ENCODE results near the gene NRG3. TPM values are rescaled to one million over a fixed set of nuclear protein-coding genes. Genes with fewer than 3 reads are reported as not detected.

NRG3 gene
- total RNA-seq, 1 donor from 2014 or later, result 8.2 TPM

GRCh38 chr10:82240408-82240807 lies 365.4 kb downstream of the NRG3 start:
- Mint-ChIP-seq H3K4me3 (ENCODE audit: unreplicated experiment) (no peak overlapping the region), H3K4me1 (ENCODE audit: unreplicated experiment) (peaks cover 3% of the 10 kb centered on the region), H3K27ac (ENCODE audit: unreplicated experiment) (no peak overlapping the region), H3K27me3 (ENCODE audit: unreplicated experiment) (no peaks in the 10 kb centered on the region), H3K9me3 (ENCODE audit: unreplicated experiment) (no peaks in the 10 kb centered on the region), H3K36me3 (ENCODE audit: low read depth, unreplicated experiment) (no peaks in the 10 kb centered on the region)
- TF ChIP-seq, protein P1, sequence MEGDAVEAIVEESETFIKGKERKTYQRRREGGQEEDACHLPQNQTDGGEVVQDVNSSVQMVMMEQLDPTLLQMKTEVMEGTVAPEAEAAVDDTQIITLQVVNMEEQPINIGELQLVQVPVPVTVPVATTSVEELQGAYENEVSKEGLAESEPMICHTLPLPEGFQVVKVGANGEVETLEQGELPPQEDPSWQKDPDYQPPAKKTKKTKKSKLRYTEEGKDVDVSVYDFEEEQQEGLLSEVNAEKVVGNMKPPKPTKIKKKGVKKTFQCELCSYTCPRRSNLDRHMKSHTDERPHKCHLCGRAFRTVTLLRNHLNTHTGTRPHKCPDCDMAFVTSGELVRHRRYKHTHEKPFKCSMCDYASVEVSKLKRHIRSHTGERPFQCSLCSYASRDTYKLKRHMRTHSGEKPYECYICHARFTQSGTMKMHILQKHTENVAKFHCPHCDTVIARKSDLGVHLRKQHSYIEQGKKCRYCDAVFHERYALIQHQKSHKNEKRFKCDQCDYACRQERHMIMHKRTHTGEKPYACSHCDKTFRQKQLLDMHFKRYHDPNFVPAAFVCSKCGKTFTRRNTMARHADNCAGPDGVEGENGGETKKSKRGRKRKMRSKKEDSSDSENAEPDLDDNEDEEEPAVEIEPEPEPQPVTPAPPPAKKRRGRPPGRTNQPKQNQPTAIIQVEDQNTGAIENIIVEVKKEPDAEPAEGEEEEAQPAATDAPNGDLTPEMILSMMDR (IDR thresholded peaks at IDR 0.05; ENCODE audit: unreplicated experiment), result no peak
- no peak for DNase-seq (ENCODE audit: low spot score)

GRCh38 chr10:82242778-82243177 lies 367.8 kb downstream of the NRG3 start:
- Mint-ChIP-seq H3K27me3 (ENCODE audit: unreplicated experiment) (no peaks in the 10 kb centered on the region), H3K36me3 (ENCODE audit: low read depth, unreplicated experiment) (no peaks in the 10 kb centered on the region), H3K4me1 (ENCODE audit: unreplicated experiment) (peaks cover 3% of the 10 kb centered on the region), H3K9me3 (ENCODE audit: unreplicated experiment) (no peaks in the 10 kb centered on the region), H3K27ac (ENCODE audit: unreplicated experiment) (no peak overlapping the region), H3K4me3 (ENCODE audit: unreplicated experiment) (no peak overlapping the region)
- DNase-seq (ENCODE audit: low spot score), result no peak
- TF ChIP-seq, protein P1 (IDR thresholded peaks at IDR 0.05; ENCODE audit: unreplicated experiment), result no peak

- Mint-ChIP-seq H3K9me3 (ENCODE audit: unreplicated experiment) (no peaks in the 10 kb centered on the region), H3K4me1 (ENCODE audit: unreplicated experiment) (peaks cover 3% of the 10 kb centered on the region), H3K36me3 (ENCODE audit: low read depth, unreplicated experiment) (no peaks in the 10 kb centered on the region), H3K27ac (ENCODE audit: unreplicated experiment) (no peak overlapping the region), H3K4me3 (ENCODE audit: unreplicated experiment) (no peak overlapping the region), H3K27me3 (ENCODE audit: unreplicated experiment) (no peaks in the 10 kb centered on the region)
- TF ChIP-seq, protein P1 (IDR thresholded peaks at IDR 0.05; ENCODE audit: unreplicated experiment), result no peak
- no peak for DNase-seq (ENCODE audit: low spot score)
These were observed 370.2 kb downstream of the NRG3 start for GRCh38 chr10:82245157-82245556.

GRCh38 chr10:82245906-82246560 lies 371.0 kb downstream of the NRG3 start:
- Mint-ChIP-seq H3K27me3 (ENCODE audit: unreplicated experiment) (no peaks in the 10 kb centered on the region), H3K4me1 (ENCODE audit: unreplicated experiment) (peaks cover 6% of the 10 kb centered on the region), H3K36me3 (ENCODE audit: low read depth, unreplicated experiment) (no peaks in the 10 kb centered on the region), H3K27ac (ENCODE audit: unreplicated experiment) (no peak overlapping the region), H3K9me3 (ENCODE audit: unreplicated experiment) (no peaks in the 10 kb centered on the region), H3K4me3 (ENCODE audit: unreplicated experiment) (no peak overlapping the region)
- no peak for DNase-seq (ENCODE audit: low spot score)
- TF ChIP-seq, protein P1 (IDR thresholded peaks at IDR 0.05; ENCODE audit: unreplicated experiment), result no peak

DNA sequence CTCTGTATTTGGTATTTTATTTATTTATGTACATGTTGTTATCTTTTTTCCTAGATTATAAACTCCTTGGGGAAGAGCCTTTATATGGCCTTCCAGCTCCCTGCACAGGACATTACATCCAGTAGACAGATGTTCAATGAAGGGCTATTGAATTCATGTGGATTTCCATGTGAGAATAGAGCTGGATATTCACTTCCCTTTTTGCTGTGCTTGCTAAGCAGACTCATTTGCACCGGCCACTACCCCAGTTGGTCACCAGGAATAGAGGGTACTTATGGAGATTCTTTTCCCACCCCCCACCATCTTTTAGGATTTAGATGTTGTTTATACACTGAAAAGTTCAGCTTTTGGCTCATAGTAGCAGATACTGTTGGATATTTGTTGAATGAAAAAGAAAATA lies 374.1 kb downstream of the NRG3 start:
- Mint-ChIP-seq H3K9me3 (ENCODE audit: unreplicated experiment) (no peaks in the 10 kb centered on the region), H3K27me3 (ENCODE audit: unreplicated experiment) (no peaks in the 10 kb centered on the region), H3K36me3 (ENCODE audit: low read depth, unreplicated experiment) (no peaks in the 10 kb centered on the region), H3K27ac (ENCODE audit: unreplicated experiment) (no peak overlapping the region), H3K4me1 (ENCODE audit: unreplicated experiment) (peaks cover 7% of the 10 kb centered on the region), H3K4me3 (ENCODE audit: unreplicated experiment) (no peak overlapping the region)
- no peak for DNase-seq (ENCODE audit: low spot score)
- TF ChIP-seq, protein P1 (IDR thresholded peaks at IDR 0.05; ENCODE audit: unreplicated experiment), result no peak
